Endothelial cell of umbilical vein (primary cell): ENCODE results near the gene MYO9A. TPM values are rescaled to one million over a fixed set of nuclear protein-coding genes. Genes with fewer than 3 reads are reported as not detected.

Experiments
- BruUV-seq: library from RNA; stranded (reverse); fragments of 400-500 nt; replicated peaks from 2 replicates; lab custom pipeline; 2021; lab: Mats Ljungman, UMichigan
- CTCF ChIA-PET: fragments of 300-600, 350-600 bp; sonication (Branson Sonifier 250); formaldehyde crosslinking; loops from one replicate; lab custom pipeline; 2021; ENCODE audit warnings: antibody characterized with exemption, inconsistent platforms; lab: Charles Lee
- POLR2A ChIA-PET: fragments of 300-600, 350-600 bp; sonication (Branson Sonifier 250); formaldehyde crosslinking; loops from one replicate; lab custom pipeline; 2021; ENCODE audit warnings: antibody characterized with exemption, inconsistent platforms; lab: Charles Lee
- DNase-seq: peaks from one replicate; pipeline ENCODE4 v3.0.0-alpha.2; 2011; ENCODE audit warnings: low read depth, low spot score
- FAIRE-seq: peaks from 2 replicates; lab custom pipeline; 2011; peaks lifted over from hg19 to GRCh38; lab: Jason Lieb, UNC
- H2AFZ ChIP-seq: 2 replicates; pipeline ENCODE4 v1.6.0; 2012; ENCODE audit warnings: low read depth, low read length, control low read depth, inconsistent platforms
- H3K27ac ChIP-seq: 2 replicates; pipeline ENCODE4 v1.5.1; 2011; ENCODE audit warnings: low read depth, mild to moderate bottlenecking, control low read depth, low read length, moderate library complexity; ENCODE audit not compliant: insufficient read depth
- H3K27me3 ChIP-seq, 2 experiments: 2 replicates each; pipeline versions ENCODE4 v1.6.0 to v1.6.1; 2011; ENCODE audit warnings: low read length in 2 of 2, mixed read lengths in 1 of 2; ENCODE audit not compliant: control insufficient read depth in 2 of 2, insufficient read depth in 2 of 2
- H3K36me3 ChIP-seq, 2 experiments: 2 replicates in 1 of 2; 3 replicates in 1 of 2; pipeline ENCODE4 v1.5.1; 2011; ENCODE audit warnings: low read length in 2 of 2, mild to moderate bottlenecking in 1 of 2, moderate library complexity in 1 of 2; ENCODE audit not compliant: control insufficient read depth in 2 of 2, insufficient read depth in 2 of 2; ENCODE audit errors: extremely low read depth in 1 of 2
- H3K4me1 ChIP-seq: 3 replicates; pipeline ENCODE4 v1.5.1; 2011; ENCODE audit warnings: mild to moderate bottlenecking, low read length; ENCODE audit not compliant: control insufficient read depth, insufficient read depth; ENCODE audit errors: extremely low read depth
- H3K4me2 ChIP-seq: 2 replicates; pipeline ENCODE4 v1.6.1; 2011; ENCODE audit warnings: low read length, control low read depth, mixed read lengths; ENCODE audit not compliant: insufficient read depth
- H3K4me3 ChIP-seq, 3 experiments: fragments of 200-600 bp in 1 of 3; sonication (generic), shearing (Covaris generic) in 1 of 3; replicated peaks in 1 of 3; 2 replicates each; pipeline ENCODE4 v1.5.1; 2011 to 2016; ENCODE audit warnings: control low read depth in 3 of 3, low read length in 3 of 3, mild to moderate bottlenecking in 2 of 3, inconsistent platforms in 1 of 3, low read depth in 1 of 3, moderate library complexity in 1 of 3; ENCODE audit not compliant: insufficient read depth in 1 of 3
- H3K79me2 ChIP-seq: 2 replicates; pipeline ENCODE4 v1.6.0; 2012; ENCODE audit warnings: low read length, inconsistent platforms; ENCODE audit not compliant: control insufficient read depth, insufficient read depth
- H3K9ac ChIP-seq: replicated peaks from 2 replicates; pipeline ENCODE3; 2011; ENCODE audit warnings: low read length, control low read depth; ENCODE audit not compliant: insufficient read depth; ENCODE audit errors: extremely low read depth
- H3K9me1 ChIP-seq: replicated peaks from 3 replicates; pipeline ENCODE4 v1.6.0; 2011; ENCODE audit warnings: mild to moderate bottlenecking, low read length; ENCODE audit not compliant: control insufficient read depth, insufficient read depth; ENCODE audit errors: extremely low read depth
- H3K9me3 ChIP-seq: replicated peaks from 2 replicates; pipeline ENCODE4 v1.5.1; 2012; ENCODE audit warnings: low read length, inconsistent platforms; ENCODE audit not compliant: control insufficient read depth, insufficient read depth
- H4K20me1 ChIP-seq: replicated peaks from 2 replicates; pipeline ENCODE3; 2011; ENCODE audit warnings: mild to moderate bottlenecking, low read length; ENCODE audit not compliant: control insufficient read depth, insufficient read depth; ENCODE audit errors: extremely low read depth
- CTCF ChIP-seq, 2 donors: IDR thresholded peaks; 1 replicate in 1 of 2; 2 replicates in 1 of 2; pipeline ENCODE4 v1.5.1; 2011; ENCODE audit warnings: low read length in 2 of 2, mild to moderate bottlenecking in 2 of 2, moderate library complexity in 2 of 2, control low read depth in 1 of 2, inconsistent platforms in 1 of 2, low read depth in 1 of 2; ENCODE audit not compliant: insufficient read depth in 1 of 2; ENCODE audit errors: extremely low read depth in 1 of 2
- FOS ChIP-seq: IDR thresholded peaks from 2 replicates; pipeline ENCODE4 v1.6.1; 2011; ENCODE audit warnings: mild to moderate bottlenecking, low read length, moderate library complexity, borderline replicate concordance; ENCODE audit not compliant: insufficient read depth
- GATA2 ChIP-seq: IDR thresholded peaks from 2 replicates; pipeline ENCODE4 v1.7.0; 2011; ENCODE audit warnings: low read depth, mild to moderate bottlenecking, moderate library complexity, mixed read lengths, low read length; ENCODE audit not compliant: insufficient read length, insufficient read depth
- MAX ChIP-seq: IDR thresholded peaks from 2 replicates; pipeline ENCODE4 v1.6.1; 2011; ENCODE audit not compliant: insufficient read depth, insufficient read length
- MYC ChIP-seq: IDR thresholded peaks from one replicate; pipeline ENCODE4 v1.6.1; 2011; ENCODE audit warnings: mild to moderate bottlenecking, low read depth, low read length
- POLR2AphosphoS5 ChIP-seq: IDR thresholded peaks from 2 replicates; pipeline ENCODE4 v1.6.1; 2012; ENCODE audit warnings: low read depth, mild to moderate bottlenecking, control low read depth, low read length, moderate library complexity; ENCODE audit not compliant: insufficient read depth
- dilution Hi-C: fragments of 300-500 bp; cut with MboI; formaldehyde crosslinking; loops from one replicate; pipeline ENCODE4 v1.15.0; 2019; ENCODE audit warnings: low sequenced_read_pairs; ENCODE audit not compliant: extremely low pct_ligation_motif_present
- intact Hi-C: fragments of 100-400 bp; cut with micrococcal nuclease; formaldehyde crosslinking; loops from one replicate; pipeline ENCODE4 v1.10.0; 2022
- polyA plus RNA-seq, 4 experiments: library from polyadenylated mRNA; depleted of rRNA in 3 of 4; stranded (reverse) in 3 of 4; unstranded in 1 of 4; fragments of >200 nt; gene quantifications; 2 replicates each; pipeline versions ENCODE4 v1.2.1 to v1.2.3, GENCODE V29; 2011 to 2012; ENCODE audit warnings: missing spikeins in 1 of 4
- total RNA-seq: library from RNA; stranded (reverse); gene quantifications from 2 replicates; pipeline ENCODE4 v1.2.3, GENCODE V29; 2021

Gene MYO9A
- total and polyA plus RNA-seq, 2 donors (not counting 3 experiments of a cell fraction or from before 2014, with no cell fraction given) = 6.4 to 30.3 TPM

- Histone ChIP-seq H3K9me3 (no peaks in the 10 kb centered on the region), H3K27me3 (no peaks in the 10 kb centered on the region), H3K36me3 (no peaks in the 10 kb centered on the region), H3K4me1 (no peaks in the 10 kb centered on the region), H3K9ac (no peak overlapping the region), H3K4me3 (no peak overlapping the region), H3K9me1 (no peaks in the 10 kb centered on the region), H2AFZ (no peak overlapping the region), H3K4me2 (no peak overlapping the region), H4K20me1 (no peaks in the 10 kb centered on the region), H3K79me2 (no peaks in the 10 kb centered on the region), H3K27ac (no peak overlapping the region)
- FAIRE-seq = no peak
- dilution Hi-C loops = no loop called here
- BruUV-seq = no TSS peak
- TF ChIP-seq MAX (no peak), POLR2AphosphoS5 (no peak), FOS (no peak), CTCF (IDR thresholded peaks at IDR 0.05; ENCODE audit: extremely low read depth in 1 of 2, insufficient read depth in 1 of 2, low read depth in 1 of 2, low read length in 2 of 2) (no peak), MYC (no peak), GATA2 (no peak)
- CTCF ChIA-PET = no interaction called here
- no peak for DNase-seq
- POLR2A ChIA-PET = no interaction called here
- intact Hi-C loops = no loop called here
These were observed 31.8 kb downstream of the MYO9A start for GRCh38 chr15:72086010-72086697.
